Measurements from ENCODE around the gene PPP3R1.

Gene PPP3R1

DNA sequence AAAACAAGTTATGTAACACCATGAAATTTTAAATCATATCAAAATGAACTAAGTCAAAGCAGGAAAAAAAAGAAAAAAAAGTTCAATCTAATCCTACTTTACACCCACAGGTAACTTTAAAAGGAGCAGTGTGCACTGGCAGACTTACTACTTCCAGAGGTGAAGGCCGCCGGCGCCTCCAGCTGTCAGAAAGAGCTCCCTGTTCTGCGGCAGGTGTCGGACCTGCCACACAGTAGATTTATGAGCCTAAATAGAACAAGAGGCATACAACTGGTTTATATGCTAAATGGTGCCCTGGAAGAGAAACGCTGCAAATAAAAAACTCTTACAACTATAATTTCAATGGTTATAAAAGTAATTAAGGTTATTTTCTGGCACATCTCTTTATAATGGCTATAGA lies 117.8 kb downstream of the PPP3R1 start:
- no peak for DNase-seq (ENCODE audit: low read depth)
- TF ChIP-seq, protein P1, sequence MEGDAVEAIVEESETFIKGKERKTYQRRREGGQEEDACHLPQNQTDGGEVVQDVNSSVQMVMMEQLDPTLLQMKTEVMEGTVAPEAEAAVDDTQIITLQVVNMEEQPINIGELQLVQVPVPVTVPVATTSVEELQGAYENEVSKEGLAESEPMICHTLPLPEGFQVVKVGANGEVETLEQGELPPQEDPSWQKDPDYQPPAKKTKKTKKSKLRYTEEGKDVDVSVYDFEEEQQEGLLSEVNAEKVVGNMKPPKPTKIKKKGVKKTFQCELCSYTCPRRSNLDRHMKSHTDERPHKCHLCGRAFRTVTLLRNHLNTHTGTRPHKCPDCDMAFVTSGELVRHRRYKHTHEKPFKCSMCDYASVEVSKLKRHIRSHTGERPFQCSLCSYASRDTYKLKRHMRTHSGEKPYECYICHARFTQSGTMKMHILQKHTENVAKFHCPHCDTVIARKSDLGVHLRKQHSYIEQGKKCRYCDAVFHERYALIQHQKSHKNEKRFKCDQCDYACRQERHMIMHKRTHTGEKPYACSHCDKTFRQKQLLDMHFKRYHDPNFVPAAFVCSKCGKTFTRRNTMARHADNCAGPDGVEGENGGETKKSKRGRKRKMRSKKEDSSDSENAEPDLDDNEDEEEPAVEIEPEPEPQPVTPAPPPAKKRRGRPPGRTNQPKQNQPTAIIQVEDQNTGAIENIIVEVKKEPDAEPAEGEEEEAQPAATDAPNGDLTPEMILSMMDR (IDR thresholded peaks at IDR 0.05; ENCODE audit: insufficient read depth, low read depth, low read length, missing control alignments), result no peak
- no peak overlapping the region for H3K4me3 ChIP-seq (ENCODE audit: low read depth, low read length)

DNA sequence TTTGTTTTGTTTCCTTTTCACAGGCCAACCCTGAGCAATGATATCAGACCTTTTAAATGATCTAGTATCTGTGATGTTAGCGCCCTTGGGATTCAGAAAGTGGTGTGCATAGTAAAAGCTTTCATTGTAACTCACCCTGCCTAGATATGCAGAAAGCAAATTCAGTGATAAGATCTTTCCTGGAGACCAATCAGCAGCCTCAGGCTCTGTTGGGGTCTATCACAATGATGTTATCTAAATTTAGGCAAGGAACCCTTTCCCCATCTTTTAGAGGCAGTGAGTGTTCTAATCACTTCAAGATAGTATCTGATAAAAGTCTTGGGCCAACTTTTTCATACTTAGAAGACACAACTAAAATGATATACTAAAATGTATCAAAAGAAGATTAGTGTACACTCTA lies 118.2 kb downstream of the PPP3R1 start:
- TF ChIP-seq, protein P1 (IDR thresholded peaks at IDR 0.05; ENCODE audit: insufficient read depth, low read depth, low read length, missing control alignments), result no peak
- no peak overlapping the region for H3K4me3 ChIP-seq (ENCODE audit: low read depth, low read length)
- DNase-seq (ENCODE audit: low read depth), result no peak

All from GM12865 (cell line).